Left colon (tissue), 2 donors: ENCODE results near the gene KRTAP1-5. TPM values are rescaled to one million over a fixed set of nuclear protein-coding genes. Genes with fewer than 3 reads are reported as not detected.
A peak's percentile ranks its signal among the peaks of the same experiment; 100 is the strongest.
"Not testable (repeated sequence)": the region's sequence is repeated elsewhere in the genome, so short reads cannot be mapped to it uniquely, and the experiment has no call there.

Experiments used
- ATAC-seq: fragments of 200-7000 bp; cut with Tn5 transposase; one replicate; pipeline ENCODE4 v1.9.1; 2020; ENCODE audit warnings: mild to moderate bottlenecking, moderate library complexity
- DNase-seq, 2 donors: peaks; one replicate each; pipeline ENCODE4 v3.0.0-alpha.2; 2020
- intact Hi-C, 2 donors: fragments of 100-400 bp; cut with DNase I in 1 of 2; cut with micrococcal nuclease in 1 of 2; formaldehyde crosslinking; loops; one replicate each; pipeline versions ENCODE4 v1.11.2 to v1.14.0; 2022; cut with DNase I, micrococcal nuclease
- total RNA-seq, 2 donors: library from RNA; stranded (reverse); fragmentation: NEBNext Ultra II Directional; extraction: Animal tissue kit (Norgen Biotek cat#: 25700); gene quantifications; one replicate each; pipeline ENCODE4 v1.2.1, GENCODE V29; 2021
- donor health status: DM: no; HTN: no; CAD: no.
- donor health status: DM: yes; HTN: yes; CAD: no.

Gene KRTAP1-5
- total RNA-seq, 2 donors from 2014 or later, result not detected

DNA sequence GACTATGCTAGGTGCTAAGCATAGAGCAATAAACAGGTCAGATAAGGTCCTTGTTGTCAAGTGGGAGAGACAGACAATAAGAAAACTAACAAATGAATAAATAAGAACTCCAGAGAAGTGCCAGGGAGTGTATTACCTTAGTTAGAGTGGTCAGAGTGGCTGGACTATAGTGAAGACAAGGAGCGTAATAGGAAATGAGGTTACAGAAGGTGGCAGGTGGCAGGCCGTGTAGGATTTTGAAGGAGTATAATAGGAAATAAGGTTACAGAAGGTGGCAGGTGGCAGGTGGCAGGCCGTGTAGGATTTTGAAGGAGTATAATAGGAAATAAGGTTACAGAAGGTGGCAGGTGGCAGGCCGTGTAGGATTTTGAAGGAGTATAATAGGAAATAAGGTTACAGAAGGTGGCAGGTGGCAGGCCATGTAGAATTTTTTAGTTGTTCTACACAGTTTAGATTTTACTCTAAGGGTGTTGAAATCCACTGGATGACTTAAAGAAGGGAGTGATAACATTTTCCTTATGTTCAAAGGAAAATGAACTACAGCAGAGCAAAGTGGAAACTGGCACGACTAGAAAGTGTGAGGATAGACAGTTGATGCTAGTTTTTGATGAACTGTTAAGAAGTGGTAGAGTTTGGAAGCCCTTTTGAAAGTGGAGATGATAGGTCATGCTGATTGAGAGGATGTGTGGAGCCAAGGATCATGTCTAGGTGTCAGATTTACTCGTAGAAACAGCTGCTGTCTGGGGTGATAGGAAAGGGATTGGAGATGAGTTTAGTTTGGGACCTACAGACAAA is 14.5 kb downstream of the KRTAP1-5 start:
- DNase-seq, result no peak
- intact Hi-C loops, result no loop called here
- no peak for ATAC-seq

DNA sequence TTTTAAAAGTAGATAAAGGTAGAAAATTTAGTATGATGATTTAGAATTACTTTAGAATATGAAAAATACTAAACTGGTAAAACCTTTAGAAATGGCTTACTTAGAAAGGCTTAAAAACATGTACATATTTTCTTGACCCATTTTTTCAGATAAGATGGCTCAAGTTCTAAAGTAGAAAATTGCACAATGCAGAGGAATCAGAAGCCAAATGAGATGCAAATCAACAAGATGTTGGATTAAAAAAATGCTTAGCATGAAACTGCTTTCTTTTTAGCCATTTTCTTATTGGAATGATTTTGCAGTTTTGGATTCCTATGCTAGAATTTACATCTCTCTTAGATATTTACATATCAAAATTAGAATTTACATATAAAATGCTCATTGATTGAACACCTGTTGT is 16.6 kb downstream of the KRTAP1-5 start:
- DNase-seq (no peak), ATAC-seq (no peak)
- intact Hi-C loops, result no loop called here

DNA sequence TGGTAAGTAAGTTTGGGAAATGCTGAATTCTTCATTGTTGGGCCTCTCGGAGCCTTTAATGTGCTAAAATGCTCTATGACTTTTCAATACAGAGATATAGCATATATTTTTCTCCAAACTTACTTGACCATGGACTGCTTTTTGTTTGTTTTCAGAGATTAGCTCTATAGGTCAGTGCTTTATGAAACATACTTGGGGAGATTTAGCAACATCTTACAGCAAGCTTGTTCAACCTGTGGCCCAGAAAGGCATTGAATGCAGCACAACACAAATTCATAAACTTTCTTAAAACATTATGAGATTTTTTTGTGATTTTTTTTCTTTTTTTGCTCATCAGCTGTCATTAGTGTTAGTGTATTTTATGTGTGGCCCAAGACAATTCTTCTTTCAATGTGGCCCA is 17.1 kb downstream of the KRTAP1-5 start:
- ATAC-seq (no peak), DNase-seq (no peak)
- intact Hi-C loops, result no loop called here

DNA sequence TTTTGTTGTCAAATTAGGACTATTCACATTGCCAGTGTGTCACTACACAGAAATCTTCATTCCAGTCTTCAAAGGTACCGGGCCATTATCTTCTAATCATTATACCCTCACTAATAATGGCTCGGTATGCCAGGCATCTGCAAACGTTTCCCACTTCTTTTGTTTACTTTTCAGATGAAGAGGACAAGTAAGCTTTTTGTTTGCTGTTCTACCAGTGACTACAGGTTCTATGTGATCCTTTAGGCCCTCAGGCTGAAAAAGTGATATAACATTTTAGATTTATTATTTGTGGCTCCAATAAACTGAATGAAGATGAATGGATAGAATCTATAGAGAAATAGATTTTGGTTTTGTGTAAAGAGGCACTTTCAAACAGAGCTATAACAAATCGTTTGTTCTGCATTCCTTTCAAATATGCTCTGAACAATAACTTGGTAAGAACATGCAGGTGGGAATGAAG is 17.7 kb downstream of the KRTAP1-5 start:
- intact Hi-C loops, result no loop called here
- ATAC-seq (no peak), DNase-seq (no peak)

DNA sequence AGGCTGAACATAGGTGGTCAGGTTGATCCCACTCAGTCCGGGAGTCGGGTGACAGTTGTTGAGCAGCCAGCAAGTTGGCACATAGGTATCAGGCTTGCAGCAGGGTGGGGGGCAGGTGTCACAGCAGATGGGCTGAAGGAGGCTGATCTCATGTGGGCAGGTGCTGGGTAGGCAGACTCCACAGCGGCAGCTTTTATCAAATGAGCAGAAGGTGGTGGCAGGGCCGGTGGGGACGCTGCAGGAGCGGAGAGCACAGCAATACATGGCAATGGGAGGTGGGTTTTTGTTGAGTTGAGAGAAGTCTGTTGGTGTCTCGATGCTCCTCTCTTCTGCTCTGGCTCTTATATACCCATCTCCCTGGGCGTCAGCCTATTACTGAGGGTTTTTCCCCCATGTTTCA is 18.2 kb downstream of the KRTAP1-5 start, which contains the start of gene KRTAP3-1:
Gene KRTAP3-1 (minus strand): TSS at position 318 of the 400 bp plus-strand sequence. CDS start 54 bp downstream, at position 264.
- DNase-seq (no peak), ATAC-seq (no peak)
- intact Hi-C loops, result no loop called here

DNA sequence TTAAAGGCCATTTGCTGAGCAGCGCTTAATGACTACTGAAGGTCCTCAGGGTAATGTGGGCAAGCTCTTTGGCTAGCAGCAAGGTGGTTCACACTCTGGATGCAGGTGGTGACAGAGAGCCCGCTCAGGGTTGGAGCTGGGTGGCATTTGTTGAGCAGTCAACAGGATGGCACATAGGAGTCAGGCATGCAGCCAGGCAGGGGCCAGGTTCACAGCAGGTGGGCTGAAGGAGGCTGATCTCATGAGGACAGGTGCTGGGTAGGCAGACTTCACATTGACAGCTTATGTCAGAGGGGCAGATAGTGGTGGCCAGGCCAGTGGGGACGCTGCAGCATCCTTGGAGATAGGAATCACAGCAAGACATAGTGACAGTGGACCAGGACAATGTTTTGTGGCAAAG is 22.6 kb downstream of the KRTAP1-5 start:
- intact Hi-C loops, result no loop called here
- DNase-seq (no peak), ATAC-seq (no peak)

DNA sequence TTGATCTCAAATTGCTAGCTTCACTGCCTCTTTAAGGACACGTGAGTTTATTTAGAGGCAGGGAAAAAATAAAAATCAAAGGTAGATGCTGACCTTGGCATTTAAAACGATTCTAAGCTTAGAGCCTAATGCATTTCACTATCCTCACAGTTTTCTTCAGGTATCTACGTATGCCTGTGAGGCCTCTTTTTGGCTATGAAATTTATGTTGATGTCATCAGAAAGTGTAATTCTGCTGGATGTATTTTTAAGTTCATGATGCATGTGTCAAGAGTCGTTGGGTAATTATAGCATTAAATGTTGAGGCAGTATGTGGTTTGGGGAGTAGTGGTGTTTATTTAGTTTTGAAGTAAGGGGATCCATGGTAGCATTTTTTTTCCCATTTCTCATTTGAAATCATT is 23.1 kb downstream of the KRTAP1-5 start:
- DNase-seq (no peak), ATAC-seq (no peak)
- intact Hi-C loops, result no loop called here

DNA sequence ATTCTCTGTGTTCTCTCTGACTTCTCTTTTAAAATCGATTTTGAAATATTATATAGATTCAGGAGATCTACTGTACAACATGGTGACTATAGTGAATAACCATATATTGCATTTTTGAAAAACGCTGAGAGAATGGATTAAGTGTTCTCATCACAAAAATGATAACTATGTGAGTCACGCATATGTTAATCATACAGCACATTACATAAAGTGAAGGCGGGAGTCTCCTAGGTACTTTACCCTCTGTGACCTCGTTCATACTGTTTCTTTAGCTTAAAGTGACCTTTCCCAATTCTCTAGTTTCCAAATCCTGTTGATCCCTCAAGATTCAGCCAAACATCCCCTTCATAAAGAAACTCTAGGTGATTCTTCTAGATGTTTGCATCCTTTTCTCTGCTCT is 24.2 kb downstream of the KRTAP1-5 start:
- DNase-seq, result no peak

DNA sequence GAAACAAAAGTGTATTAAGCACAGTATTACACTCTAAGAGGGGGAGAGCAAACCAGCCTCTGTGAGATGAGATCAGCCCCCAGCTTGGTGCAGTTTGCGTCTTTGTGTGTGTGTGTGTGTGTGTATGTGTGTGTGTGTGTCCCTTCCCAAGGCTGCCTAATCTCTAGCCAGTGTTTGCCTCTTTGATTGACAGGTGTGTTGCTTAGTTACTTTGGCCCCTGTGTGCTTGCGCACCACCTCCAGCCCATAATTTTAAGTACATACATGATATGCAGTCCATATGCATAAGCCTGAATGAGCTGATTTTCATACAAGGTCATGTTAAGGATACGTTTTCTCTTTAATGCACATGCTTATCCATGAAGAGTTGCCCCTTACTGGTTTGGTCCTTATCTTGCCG is 25.2 kb downstream of the KRTAP1-5 start:
- DNase-seq (no peak), ATAC-seq (no peak)
- intact Hi-C loops, result no loop called here

More for the DNA sequence above, 24.2 kb downstream of the KRTAP1-5 start:
- ATAC-seq, result no peak
- intact Hi-C loops, result no loop called here

DNA sequence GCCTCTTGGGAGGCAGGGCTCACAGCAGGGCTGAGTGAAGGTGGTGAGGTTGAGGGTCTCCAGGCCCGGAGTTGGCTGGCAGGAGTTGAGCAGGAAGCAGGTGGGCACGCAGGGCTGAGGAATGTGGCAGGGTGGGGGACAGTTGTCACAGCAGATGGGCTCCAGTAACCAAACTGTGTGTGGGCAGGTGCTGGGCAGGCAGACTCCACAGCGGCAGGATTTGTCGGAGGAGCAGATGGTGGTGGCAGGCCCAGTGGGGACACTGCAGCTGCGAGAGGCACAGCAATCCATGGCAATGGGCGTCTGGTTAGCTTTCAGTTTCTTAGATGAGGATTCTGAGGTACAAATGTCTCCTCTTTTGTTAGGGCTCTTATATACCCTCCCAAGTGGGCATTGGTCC is 27.4 kb downstream of the KRTAP1-5 start, which contains the start of gene KRTAP3-2:
Gene KRTAP3-2 (minus strand): TSS at position 344 of the 400 bp plus-strand sequence. CDS start 53 bp downstream, at position 291.
- ATAC-seq, intact Hi-C loops, DNase-seq: not testable (repeated sequence)

DNA sequence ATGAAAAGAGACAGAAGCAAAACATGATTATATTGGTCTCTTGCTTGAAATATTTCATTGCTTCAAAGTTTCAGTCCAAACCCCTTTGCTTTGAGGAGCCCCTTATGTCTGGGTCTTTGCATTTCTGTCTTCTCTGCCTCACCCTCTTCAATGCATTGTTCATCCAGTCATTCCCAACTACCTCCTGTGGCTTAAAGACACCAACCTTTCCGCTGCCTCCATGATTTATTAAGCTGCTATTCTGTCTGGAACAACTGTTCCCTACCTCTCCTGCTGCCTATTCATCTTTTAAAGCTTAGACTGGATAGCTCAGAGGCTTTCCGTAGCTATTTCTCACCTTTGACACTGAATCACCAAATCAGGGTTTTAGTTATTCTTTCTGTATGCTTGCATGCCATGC is 29.6 kb downstream of the KRTAP1-5 start:
- ATAC-seq, result no peak
- DNase-seq, result no peak
- intact Hi-C loops, result no loop called here

DNA sequence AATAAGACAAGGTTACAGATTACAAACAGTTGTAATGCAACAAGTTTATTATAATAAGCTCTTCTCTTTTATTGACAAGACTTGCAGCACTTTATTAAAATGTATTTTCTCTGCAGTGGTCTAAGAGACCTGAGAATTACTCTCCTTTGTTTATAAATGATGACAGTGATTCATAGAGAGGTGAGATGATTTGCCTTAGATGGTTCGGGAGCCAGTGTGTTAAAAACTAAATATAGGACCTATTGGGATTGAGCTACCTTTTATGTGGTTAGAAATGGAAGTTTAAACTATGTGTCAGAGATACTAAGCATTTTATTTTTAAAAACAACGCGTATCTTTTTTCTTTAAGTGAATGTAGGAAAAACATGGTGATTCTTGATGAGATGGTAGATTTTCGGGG is 30.2 kb downstream of the KRTAP1-5 start:
- intact Hi-C loops, result no loop called here
- ATAC-seq, result no peak

DNA sequence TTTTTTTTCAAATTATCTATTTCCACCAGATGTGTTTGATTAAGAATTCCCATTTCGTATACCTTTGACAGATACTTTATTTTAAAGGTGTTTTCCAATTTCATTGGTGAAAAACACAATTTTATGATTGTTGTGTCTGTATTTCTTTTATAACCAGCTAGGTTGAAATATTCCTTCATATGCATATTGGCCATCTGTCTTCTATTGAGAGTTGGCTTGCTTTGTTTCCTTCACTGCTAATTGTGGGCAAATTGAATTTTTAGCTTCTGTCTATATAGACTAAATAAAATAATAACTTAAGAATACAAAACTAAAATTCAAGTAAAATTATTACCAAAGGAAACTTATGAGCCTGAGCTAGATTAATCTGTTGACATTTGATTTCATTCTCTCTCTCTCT is 31.9 kb downstream of the KRTAP1-5 start:
- intact Hi-C loops, result no loop called here
- DNase-seq (no peak), ATAC-seq (no peak)

More for the DNA sequence above, 30.2 kb downstream of the KRTAP1-5 start:
- no peak for DNase-seq

DNA sequence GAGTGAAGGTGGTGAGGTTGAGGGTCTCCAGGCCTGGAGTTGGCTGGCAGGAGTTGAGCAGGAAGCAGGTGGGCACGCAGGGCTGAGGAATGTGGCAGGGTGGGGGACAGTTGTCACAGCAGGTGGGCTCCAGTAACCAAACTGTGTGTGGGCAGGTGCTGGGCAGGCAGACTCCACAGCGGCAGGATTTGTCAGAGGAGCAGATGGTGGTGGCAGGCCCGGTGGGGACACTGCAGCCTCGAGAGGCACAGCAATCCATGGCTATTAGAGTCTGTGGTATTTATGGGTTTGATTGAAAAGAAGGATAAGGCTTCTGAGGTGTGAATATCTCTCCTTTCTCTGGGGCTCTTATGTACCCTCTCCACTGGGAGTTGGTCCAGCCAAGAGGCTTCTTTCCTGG is 33.2 kb downstream of the KRTAP1-5 start, which contains the start of gene KRTAP3-3:
Gene KRTAP3-3 (minus strand): TSS at position 326 of the 400 bp plus-strand sequence. CDS start 67 bp downstream, at position 259.
- no peak for ATAC-seq
- intact Hi-C loops, result no loop called here

DNA sequence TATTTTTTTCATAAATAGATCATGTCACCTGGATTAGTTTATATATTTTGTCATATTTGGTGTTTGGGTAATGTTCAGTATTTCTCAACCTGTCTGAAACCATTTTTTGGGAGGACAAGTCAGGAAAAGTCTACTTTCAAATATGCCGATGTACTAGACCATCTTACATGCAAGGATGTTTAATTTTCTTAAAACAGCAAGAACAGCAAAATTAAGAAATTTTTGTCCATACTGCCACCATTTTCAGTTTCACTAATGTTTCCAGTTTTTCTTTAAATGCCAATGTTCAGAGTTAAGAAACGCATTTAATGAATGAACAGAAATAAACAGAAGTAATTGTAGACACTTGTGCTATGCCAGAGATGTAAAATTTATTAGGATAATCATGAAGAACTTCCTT is 33.9 kb downstream of the KRTAP1-5 start:
- intact Hi-C loops, result no loop called here
- DNase-seq (no peak), ATAC-seq (no peak)

More for the DNA sequence above, 33.2 kb downstream of the KRTAP1-5 start, which contains the start of gene KRTAP3-3:
- DNase-seq, result no peak

DNA sequence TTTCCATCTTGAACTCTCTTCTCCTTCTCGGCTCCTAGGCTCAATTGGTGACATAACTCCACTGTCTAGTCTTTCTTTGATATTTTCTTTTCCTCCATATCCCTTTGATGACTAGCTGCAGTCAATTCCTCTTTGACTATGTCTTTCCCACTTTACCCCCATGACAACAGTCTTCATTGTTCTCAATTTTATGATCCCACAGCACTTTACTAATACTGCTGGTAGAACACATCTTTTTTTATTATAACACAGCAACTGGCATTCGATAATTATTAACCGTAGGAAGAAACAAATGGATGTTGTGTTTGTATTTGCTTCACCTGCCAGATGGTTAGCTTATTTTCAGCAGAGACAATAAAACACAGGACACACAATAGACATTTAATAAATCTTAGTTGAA is 34.3 kb downstream of the KRTAP1-5 start:
- ATAC-seq, result peak; percentile 65
- DNase-seq, result no peak
- intact Hi-C loops, result no loop called here

DNA sequence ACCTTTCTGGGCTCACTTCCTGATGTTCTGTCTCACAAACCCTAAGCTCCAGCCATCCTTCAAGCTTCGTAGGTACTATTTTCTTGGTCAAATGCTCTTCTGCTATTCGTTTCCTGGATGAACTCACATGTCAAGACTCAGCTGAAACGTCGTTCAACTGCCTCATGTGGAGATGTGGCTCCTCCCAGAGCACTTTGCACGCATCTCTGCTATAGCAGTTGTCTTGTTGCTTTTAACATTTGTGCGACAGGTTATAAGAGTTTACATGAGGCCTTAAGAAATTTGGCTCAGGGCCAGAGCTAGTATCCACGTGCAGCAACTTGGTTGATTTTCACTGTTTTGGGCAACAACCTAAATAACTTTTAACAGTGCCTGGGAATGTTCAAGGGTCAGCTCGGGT is 40.1 kb downstream of the KRTAP1-5 start:
- intact Hi-C loops, result no loop called here
- no peak for DNase-seq
- ATAC-seq, result no peak

DNA sequence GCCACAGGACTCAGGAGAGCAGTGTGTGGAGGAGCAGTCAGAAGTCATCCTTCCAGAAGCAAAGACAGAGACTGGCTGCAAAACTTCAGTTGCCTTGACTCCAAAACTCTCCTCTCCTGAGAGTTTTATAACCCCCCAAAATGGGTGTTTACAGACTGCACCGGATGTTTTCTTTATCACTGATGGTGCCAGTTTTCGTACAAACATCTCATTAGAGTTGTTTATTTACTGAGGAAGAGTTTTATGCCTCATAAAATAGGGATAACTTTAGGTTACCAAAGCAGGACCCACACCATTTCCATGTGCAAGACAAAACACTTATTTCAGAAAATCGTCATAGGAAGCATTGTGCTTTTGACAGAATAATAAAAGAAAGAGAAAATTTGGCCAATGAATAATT is 42.8 kb downstream of the KRTAP1-5 start, which contains the start of gene KRT40:
Gene KRT40 (minus strand): TSS at position 101 of the 400 bp plus-strand sequence. CDS start 53 bp downstream, at position 48.
- no peak for DNase-seq
- ATAC-seq, result no peak
- intact Hi-C loops, result no loop called here

DNA sequence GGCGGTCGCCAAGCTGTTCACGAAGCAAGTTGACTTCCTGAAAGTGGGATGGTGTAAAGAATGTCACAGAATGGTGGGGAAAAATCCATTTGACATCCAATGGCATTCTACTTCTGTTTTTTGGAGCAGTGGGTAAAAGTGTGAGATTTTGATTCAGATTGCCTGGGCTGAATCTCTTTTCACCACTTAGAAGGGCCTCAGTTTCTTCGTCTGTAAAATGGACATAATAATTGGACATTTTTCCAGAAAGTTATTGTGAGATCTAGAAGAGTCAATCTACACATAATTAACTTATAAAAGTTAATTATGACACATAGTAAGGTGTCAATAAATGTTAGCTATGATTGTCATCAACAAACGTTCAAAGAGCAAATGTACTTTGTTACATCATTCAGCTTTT is 45.9 kb downstream of the KRTAP1-5 start:
- intact Hi-C loops, result no loop called here
- ATAC-seq (no peak), DNase-seq (no peak)

DNA sequence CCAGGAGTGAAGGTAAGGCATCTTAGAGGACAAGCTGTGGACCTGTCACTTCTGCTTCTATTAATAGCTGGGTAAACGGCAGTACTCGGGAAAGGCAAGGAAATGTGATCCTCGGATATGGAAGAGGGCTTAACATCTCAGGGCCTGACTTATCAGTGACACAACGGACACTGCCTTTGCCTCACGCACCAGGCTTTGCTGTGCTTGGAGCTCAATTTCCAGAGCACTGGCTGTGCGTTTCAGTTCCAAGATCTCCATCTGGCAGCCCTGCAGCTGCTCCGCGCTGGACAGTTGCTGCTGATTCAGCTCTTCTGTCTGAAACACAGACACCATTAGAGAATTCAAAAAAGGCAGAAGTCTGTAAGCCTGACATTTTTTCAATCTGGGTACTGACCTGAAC is 46.4 kb downstream of the KRTAP1-5 start:
- ATAC-seq, result no peak
- no peak for DNase-seq
- intact Hi-C loops, result no loop called here
